HPDE6-E6E7 (cell line): Measurements from ENCODE around the gene DMRTB1.

ENCODE experiments used
- DNase-seq: peaks from one replicate; pipeline ENCODE4 v3.0.0; 2011; ENCODE audit warnings: missing footprints; ENCODE audit errors: extremely low spot score

DMRTB1 gene

DNA sequence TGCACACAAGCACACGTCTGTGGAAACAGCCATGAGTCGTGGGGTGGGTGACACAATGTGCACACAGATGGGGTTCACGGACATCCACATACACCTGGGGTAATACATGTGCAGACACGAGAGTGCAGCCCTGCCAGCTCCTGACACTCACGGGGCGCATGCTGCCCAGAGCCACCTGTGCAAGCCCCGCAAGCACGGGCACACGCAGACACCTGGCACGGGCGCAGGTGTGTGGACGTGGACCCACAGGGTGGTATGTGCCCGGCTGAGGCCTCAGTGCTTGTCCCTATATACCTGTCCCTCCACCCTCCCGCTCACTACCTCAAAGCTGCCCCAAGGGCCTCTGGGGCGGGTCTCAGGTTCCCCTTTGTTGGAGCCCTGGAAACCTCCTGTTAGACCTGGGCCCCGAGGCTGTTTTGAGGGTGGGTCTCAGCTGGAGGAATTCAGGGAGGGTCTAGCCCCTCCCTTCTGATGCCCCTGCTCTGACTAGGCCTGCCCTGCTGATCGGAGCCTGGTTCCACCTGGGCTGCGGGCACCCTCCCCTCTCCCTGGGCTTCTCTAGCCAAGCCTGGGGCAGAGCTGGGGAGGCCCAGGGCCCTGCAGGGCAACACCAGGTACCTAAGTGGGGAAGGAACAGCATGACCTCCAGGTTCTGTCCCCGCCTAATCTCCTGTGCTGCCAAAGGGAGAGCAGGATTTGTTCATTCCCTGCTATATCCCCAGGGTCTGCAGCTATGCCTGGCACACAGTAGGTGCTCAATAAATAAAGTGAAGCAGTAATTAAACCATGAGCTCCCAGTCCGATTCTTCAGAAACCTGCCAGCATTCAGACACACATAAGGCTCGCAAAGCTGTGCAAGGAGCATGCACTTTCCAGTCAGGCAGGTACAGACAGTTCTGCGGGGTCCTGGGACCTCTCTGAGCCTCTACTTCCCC is 49.1 kb downstream of the DMRTB1 start:
- DNase-seq = no peak

DNA sequence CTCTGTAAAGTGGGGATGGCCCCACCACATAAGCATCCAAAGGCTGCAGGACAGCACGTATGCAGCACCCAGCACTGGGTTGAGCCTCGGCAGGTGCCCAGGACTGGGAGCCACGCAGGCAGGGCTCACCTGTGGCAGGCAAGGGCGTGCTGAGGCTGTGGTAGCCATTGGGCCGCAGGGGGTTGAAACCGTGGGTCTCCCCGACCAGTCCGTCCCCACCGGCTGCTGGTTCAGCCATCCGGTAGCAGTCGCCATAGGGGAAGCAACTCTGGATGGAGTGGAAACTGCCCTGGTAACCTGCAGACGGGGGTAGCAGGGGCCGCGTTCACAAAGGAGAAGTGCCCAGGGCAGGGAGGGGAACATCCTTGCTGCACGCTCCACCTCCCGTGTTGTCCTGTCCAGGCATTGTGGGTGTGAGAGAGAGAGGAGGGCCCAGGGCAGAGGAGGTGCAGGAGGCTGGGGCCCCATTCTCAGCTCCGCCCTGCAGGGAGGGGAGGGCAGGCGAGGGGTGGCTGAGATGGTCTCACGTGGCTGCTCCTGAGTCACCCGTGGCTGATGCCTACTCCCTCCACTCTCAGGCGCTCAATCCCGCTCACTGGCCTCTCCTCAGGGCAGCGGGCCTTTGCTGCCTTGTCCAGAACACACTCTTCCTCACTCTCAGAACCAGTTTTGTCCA is 49.9 kb downstream of the DMRTB1 start:
- peak; percentile 13 for DNase-seq

DNA sequence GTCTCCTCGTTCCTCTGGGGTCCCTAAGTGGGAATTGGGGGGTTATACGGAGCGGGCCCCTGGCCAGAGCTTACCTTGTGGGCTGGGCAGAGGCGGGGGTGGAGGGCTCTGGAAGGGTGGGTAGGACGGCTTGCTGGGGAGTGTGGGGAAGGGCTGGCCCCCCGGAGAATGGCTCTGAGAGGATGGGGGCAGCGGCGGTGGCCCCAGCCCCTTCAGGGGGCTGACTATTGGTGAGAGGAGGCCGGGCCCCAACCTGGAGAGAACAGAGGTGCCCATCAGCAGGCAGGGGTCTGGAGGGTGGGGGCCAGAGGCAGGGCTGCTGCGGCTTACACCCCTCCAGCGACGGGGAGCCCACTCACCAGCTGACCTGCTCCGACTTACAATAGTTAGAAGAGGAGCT is 50.6 kb downstream of the DMRTB1 start:
- no peak for DNase-seq

- no peak for DNase-seq
Measured at GRCh38 chr1:53510215-53510614, 51.0 kb downstream of the DMRTB1 start.

GRCh38 chr1:53511323-53511932 is 52.2 kb downstream of the DMRTB1 start:
- no peak for DNase-seq

DNA sequence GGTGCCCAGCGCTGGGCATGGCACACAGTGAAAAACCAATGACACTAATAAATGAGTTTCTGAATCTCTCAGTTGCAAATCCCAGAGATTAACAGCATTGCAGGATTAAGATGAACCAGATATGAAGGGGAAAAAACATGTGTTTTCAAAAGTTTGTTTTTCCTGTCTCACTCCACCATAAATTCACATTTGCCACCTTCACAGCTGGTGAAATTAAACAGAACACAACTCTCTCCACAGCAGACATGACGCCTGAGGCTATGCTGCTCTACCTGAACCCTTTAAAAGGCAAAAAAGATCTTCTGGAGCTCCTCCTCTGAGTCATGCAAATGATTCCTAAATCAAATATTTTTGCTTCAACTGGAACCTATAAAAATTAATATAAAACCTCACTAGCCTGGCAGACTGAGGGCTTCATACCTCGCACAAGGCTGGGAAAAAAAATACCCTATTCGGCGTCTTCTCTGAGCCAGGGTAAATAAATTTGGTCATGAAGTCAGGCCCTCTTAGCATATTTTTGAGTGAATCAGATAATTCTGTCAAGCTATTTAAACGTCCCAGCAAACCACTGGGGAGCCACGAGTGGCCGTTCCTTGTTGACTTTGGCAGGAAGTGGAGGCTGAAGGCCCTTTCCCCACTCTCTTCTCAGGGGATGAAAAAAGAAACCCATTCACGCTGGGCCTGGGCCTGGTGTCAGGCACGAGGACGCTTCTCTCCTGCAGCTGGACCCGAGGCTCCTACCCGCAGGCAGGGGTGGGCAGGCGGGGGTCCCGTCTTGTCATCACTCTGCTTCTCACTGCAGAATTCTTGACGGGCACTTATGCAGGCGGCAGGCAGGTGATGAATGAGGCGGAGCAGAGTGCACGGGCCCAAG is 53.0 kb downstream of the DMRTB1 start:
- no peak for DNase-seq

- DNase-seq = no peak
Measured at GRCh38 chr1:53512807-53513755, 53.9 kb downstream of the DMRTB1 start.

GRCh38 chr1:53513846-53514245 is 54.6 kb downstream of the DMRTB1 start:
- no peak for DNase-seq

- DNase-seq = no peak
Measured at GRCh38 chr1:53514436-53514835, 55.2 kb downstream of the DMRTB1 start.

- DNase-seq = no peak
Measured at GRCh38 chr1:53516181-53516580, 57.0 kb downstream of the DMRTB1 start.
